Loucy (cell line): ENCODE results near the gene GJB4.

Experiments used
- EZH2phosphoT487 ChIP-seq: fragments of 200-600 bp; IDR thresholded peaks from 2 replicates; pipeline ENCODE4 v1.6.1; 2018; ENCODE audit warnings: antibody characterized with exemption, mild to moderate bottlenecking, moderate library complexity, borderline replicate concordance
- TF ChIP-seq, protein P1 (sequence below): fragments of 200-600 bp; sonication (generic); conservative IDR thresholded peaks from 2 replicates; pipeline ENCODE4 v1.5.1; 2014; ENCODE audit warnings: mild to moderate bottlenecking, antibody characterized with exemption, low read length

DNA sequence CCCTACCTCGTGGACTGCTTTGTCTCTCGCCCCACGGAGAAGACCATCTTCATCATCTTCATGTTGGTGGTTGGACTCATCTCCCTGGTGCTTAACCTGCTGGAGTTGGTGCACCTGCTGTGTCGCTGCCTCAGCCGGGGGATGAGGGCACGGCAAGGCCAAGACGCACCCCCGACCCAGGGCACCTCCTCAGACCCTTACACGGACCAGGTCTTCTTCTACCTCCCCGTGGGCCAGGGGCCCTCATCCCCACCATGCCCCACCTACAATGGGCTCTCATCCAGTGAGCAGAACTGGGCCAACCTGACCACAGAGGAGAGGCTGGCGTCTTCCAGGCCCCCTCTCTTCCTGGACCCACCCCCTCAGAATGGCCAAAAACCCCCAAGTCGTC, 35.2 kb downstream of the GJB4 start:
- TF ChIP-seq, protein P1, sequence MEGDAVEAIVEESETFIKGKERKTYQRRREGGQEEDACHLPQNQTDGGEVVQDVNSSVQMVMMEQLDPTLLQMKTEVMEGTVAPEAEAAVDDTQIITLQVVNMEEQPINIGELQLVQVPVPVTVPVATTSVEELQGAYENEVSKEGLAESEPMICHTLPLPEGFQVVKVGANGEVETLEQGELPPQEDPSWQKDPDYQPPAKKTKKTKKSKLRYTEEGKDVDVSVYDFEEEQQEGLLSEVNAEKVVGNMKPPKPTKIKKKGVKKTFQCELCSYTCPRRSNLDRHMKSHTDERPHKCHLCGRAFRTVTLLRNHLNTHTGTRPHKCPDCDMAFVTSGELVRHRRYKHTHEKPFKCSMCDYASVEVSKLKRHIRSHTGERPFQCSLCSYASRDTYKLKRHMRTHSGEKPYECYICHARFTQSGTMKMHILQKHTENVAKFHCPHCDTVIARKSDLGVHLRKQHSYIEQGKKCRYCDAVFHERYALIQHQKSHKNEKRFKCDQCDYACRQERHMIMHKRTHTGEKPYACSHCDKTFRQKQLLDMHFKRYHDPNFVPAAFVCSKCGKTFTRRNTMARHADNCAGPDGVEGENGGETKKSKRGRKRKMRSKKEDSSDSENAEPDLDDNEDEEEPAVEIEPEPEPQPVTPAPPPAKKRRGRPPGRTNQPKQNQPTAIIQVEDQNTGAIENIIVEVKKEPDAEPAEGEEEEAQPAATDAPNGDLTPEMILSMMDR = no peak
- TF ChIP-seq EZH2phosphoT487 = no peak
